PC-3 (cell line): Measurements from ENCODE around the gene KIF13A. TPM values are rescaled to one million over a fixed set of nuclear protein-coding genes. Genes with fewer than 3 reads are reported as not detected.

Experiments used
- ATAC-seq: fragments of 200-7000 bp; cut with Tn5 transposase; 2 replicates; pipeline ENCODE4 v1.9.1; 2020; ENCODE audit warnings: mild to moderate bottlenecking, moderate library complexity
- BruUV-seq: library from RNA; stranded (reverse); fragments of 400-500 nt; replicated peaks from 2 replicates; lab custom pipeline; 2021; lab: Mats Ljungman, UMichigan
- CTCF ChIA-PET: fragments of 300-600 bp; sonication (Branson Sonifier 250); formaldehyde crosslinking; loops from one replicate; lab custom pipeline; 2022; ENCODE audit warnings: antibody characterized with exemption; lab: Charles Lee
- POLR2A ChIA-PET: fragments of 300-600 bp; sonication (Branson Sonifier 250); formaldehyde crosslinking; loops from one replicate; lab custom pipeline; 2022; ENCODE audit warnings: antibody characterized with exemption; ENCODE audit not compliant: unreplicated experiment; lab: Charles Lee
- DNase-seq: peaks from one replicate; pipeline ENCODE4 v3.0.0-alpha.2; 2015
- H2AFZ ChIP-seq: fragments of 300-600 bp; sonication (generic); 2 replicates; pipeline ENCODE4 v1.6.0; 2016; ENCODE audit warnings: antibody characterized with exemption, low read length
- H3F3A ChIP-seq: fragments of 300-600 bp; sonication (generic); one replicate; pipeline ENCODE4 v1.6.0; 2017; ENCODE audit warnings: antibody characterized with exemption, low read length, control low read depth, mild to moderate bottlenecking; ENCODE audit not compliant: unreplicated experiment
- H3K27ac ChIP-seq: fragments of 300-600 bp; sonication (generic); 2 replicates; pipeline ENCODE4 v1.5.1; 2016; ENCODE audit warnings: mild to moderate bottlenecking, low read length
- H3K27me3 ChIP-seq: fragments of 300-600 bp; sonication (generic); 2 replicates; pipeline ENCODE4 v1.6.1; 2016; ENCODE audit warnings: low read length, mixed read lengths
- H3K36me3 ChIP-seq: fragments of 300-600 bp; sonication (generic); 2 replicates; pipeline ENCODE4 v1.6.1; 2016; ENCODE audit warnings: low read depth, mixed run types, low read length, mixed read lengths
- H3K4me1 ChIP-seq: fragments of 300-600 bp; sonication (generic); 2 replicates; pipeline ENCODE4 v1.5.1; 2016; ENCODE audit warnings: low read length; ENCODE audit not compliant: insufficient read depth
- H3K4me2 ChIP-seq: fragments of 300-600 bp; sonication (generic); 2 replicates; pipeline ENCODE4 v1.6.0; 2016; ENCODE audit warnings: low read length
- H3K4me3 ChIP-seq: fragments of 300-600 bp; sonication (generic); 2 replicates; pipeline ENCODE4 v1.5.1; 2016; ENCODE audit warnings: mild to moderate bottlenecking, low read length, mixed read lengths
- H3K79me2 ChIP-seq: fragments of 300-600 bp; sonication (generic); 2 replicates; pipeline ENCODE4 v1.6.1; 2017; ENCODE audit warnings: low read length, mixed read lengths
- H3K9ac ChIP-seq: fragments of 300-600 bp; sonication (generic); 2 replicates; pipeline ENCODE4 v1.6.0; 2016; ENCODE audit warnings: mild to moderate bottlenecking, low read length
- H3K9me2 ChIP-seq: fragments of 300-600 bp; sonication (generic); replicated peaks from 2 replicates; pipeline ENCODE4 v1.6.1; 2016; ENCODE audit warnings: mixed run types, low read length, mixed read lengths
- H3K9me3 ChIP-seq: fragments of 300-600 bp; sonication (generic); 2 replicates; pipeline ENCODE4 v1.6.1; 2016; ENCODE audit warnings: low read length, mixed read lengths
- H4K20me1 ChIP-seq: fragments of 300-600 bp; sonication (generic); 2 replicates; pipeline ENCODE4 v1.6.1; 2016; ENCODE audit warnings: low read length, mixed read lengths
- EZH2 ChIP-seq: fragments of 300-600 bp; sonication (generic); IDR thresholded peaks from one replicate; pipeline ENCODE4 v1.6.1; 2017; ENCODE audit warnings: antibody characterized with exemption, mild to moderate bottlenecking, low read length; ENCODE audit not compliant: unreplicated experiment
- EZH2phosphoT487 ChIP-seq: fragments of 300-600 bp; sonication (generic); IDR thresholded peaks from 2 replicates; pipeline ENCODE4 v1.6.1; 2018; ENCODE audit warnings: mild to moderate bottlenecking, antibody characterized with exemption, low read length, borderline replicate concordance
- intact Hi-C: fragments of 100-400 bp; cut with micrococcal nuclease; formaldehyde crosslinking; loops from 2 replicates; pipeline ENCODE4 v1.9.0; 2023
- total RNA-seq: library from RNA; depleted of rRNA; stranded (reverse); fragments of >200 nt; gene quantifications from 2 replicates; pipeline ENCODE4 v1.2.3, GENCODE V29; 2014
- TF ChIP-seq, protein P1 (sequence below): fragments of 300-600 bp; sonication (generic); conservative IDR thresholded peaks from 2 replicates; pipeline ENCODE4 v1.5.1; 2017; ENCODE audit warnings: antibody characterized with exemption, low read depth, mild to moderate bottlenecking, low read length

KIF13A gene
- total RNA-seq, 1 experiment from 2014 or later: 21.3 TPM

DNA sequence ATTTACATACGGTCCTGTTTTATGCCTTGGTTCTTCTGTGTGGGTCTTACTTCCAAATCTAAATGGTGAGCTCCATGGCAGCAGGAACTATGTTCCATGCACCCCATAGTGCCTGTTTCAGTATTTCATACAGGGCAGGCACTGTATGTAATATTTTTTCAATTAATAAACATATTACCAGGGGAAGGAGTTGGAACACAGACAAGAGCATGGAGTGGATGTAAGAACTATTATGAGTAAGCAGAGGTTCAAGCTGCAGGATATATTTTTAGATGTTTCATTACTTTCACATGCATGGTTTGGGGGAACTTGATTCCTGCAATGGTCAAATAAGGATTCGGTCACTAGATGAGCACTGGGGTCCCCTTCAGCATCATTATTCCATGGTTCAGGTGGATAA is 108.3 kb downstream of the KIF13A start:
- no peaks in the 10 kb centered on the region for H3K9me3 ChIP-seq
- intact Hi-C loops: no loop called here
- CTCF ChIA-PET: no interaction called here
- no peak overlapping the region for H3K27ac ChIP-seq
- no peak for DNase-seq
- no peaks in the 10 kb centered on the region for H3K27me3 ChIP-seq
- H3K9ac ChIP-seq: no peak overlapping the region
- no peaks in the 10 kb centered on the region for H4K20me1 ChIP-seq
- no peak overlapping the region for H2AFZ ChIP-seq
- no peaks in the 10 kb centered on the region for H3K36me3 ChIP-seq
- peaks cover 6% of the 10 kb centered on the region for H3F3A ChIP-seq
- peaks cover 27% of the 10 kb centered on the region for H3K4me1 ChIP-seq
- no TSS peak for BruUV-seq
- ATAC-seq: no peak
- no peak overlapping the region for H3K4me3 ChIP-seq
- TF ChIP-seq EZH2 (no peak), EZH2phosphoT487 (no peak)
- TF ChIP-seq, protein P1, sequence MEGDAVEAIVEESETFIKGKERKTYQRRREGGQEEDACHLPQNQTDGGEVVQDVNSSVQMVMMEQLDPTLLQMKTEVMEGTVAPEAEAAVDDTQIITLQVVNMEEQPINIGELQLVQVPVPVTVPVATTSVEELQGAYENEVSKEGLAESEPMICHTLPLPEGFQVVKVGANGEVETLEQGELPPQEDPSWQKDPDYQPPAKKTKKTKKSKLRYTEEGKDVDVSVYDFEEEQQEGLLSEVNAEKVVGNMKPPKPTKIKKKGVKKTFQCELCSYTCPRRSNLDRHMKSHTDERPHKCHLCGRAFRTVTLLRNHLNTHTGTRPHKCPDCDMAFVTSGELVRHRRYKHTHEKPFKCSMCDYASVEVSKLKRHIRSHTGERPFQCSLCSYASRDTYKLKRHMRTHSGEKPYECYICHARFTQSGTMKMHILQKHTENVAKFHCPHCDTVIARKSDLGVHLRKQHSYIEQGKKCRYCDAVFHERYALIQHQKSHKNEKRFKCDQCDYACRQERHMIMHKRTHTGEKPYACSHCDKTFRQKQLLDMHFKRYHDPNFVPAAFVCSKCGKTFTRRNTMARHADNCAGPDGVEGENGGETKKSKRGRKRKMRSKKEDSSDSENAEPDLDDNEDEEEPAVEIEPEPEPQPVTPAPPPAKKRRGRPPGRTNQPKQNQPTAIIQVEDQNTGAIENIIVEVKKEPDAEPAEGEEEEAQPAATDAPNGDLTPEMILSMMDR: no peak
- H3K9me2 ChIP-seq: no peaks in the 10 kb centered on the region
- POLR2A ChIA-PET: interaction anchor here (0.7 kb wide), 1 partner anchor 42 kb away, joined by 4 read pairs; no protein-coding TSS in a partner anchor
- H3K79me2 ChIP-seq: no peaks in the 10 kb centered on the region
- H3K4me2 ChIP-seq: no peak overlapping the region

DNA sequence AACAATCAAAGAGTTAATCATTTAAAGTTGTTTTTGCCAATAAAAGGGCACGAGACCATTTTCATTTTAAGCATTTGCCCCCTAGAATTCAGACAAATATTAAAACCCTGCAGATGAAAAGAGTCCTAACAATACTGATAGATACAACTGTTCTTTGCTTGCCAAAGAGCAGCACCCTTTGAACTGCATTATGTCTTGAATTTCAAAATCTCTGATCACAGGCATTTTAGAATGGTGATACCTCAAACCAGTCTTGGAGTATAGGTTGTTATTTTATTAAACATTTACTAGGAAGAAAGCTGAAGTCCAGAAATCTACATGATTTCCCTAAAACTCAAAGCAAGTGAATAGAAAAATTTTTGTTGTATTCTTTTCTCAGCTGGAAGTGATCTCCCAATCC is 108.7 kb downstream of the KIF13A start:
- TF ChIP-seq EZH2phosphoT487 (no peak), EZH2 (no peak)
- TF ChIP-seq, protein P1: no peak
- Histone ChIP-seq H3K79me2 (no peaks in the 10 kb centered on the region), H3K4me1 (peaks cover 27% of the 10 kb centered on the region), H3F3A (peaks cover 6% of the 10 kb centered on the region), H2AFZ (no peak overlapping the region), H3K27ac (no peak overlapping the region), H3K36me3 (no peaks in the 10 kb centered on the region), H3K4me2 (no peak overlapping the region), H3K9me2 (no peaks in the 10 kb centered on the region), H3K9ac (no peak overlapping the region), H3K4me3 (no peak overlapping the region), H3K9me3 (no peaks in the 10 kb centered on the region), H4K20me1 (no peaks in the 10 kb centered on the region), H3K27me3 (no peaks in the 10 kb centered on the region)
- ChIA-PET POLR2A (interaction anchor here (0.7 kb wide), 1 partner anchor 41 kb away, joined by 4 read pairs; no protein-coding TSS in a partner anchor), CTCF (no interaction called here)
- BruUV-seq: no TSS peak
- DNase-seq (no peak), ATAC-seq (no peak)
- intact Hi-C loops: no loop called here

DNA sequence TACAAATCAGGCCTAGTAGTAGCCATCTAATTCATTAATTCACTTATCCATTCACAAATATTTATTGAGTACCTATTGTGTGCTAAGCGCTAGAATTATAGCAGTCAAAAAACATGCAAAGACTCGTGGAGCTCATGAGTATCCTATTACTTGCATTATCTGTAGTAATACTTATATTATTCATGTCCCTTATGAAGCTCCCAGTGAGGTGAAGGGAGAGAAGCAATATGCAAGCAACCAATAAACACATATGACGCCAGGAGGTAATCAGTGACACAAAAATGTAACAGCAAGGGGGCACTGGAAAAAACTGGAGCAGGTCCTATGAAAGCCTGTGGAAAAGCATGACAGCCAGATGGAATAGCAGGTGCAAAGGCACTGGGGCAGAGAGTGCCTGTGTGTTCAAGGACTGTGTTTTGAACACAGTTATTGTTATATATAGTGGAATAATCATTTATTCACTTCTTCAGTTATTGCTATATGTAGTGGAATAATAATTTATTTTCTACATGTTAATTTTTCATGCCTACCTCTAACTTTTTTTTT is 109.5 kb downstream of the KIF13A start:
- POLR2A ChIA-PET: no interaction called here
- H3K27me3 ChIP-seq: no peaks in the 10 kb centered on the region
- intact Hi-C loops: no loop called here
- no peaks in the 10 kb centered on the region for H3K36me3 ChIP-seq
- no peak overlapping the region for H2AFZ ChIP-seq
- peaks cover 6% of the 10 kb centered on the region for H3F3A ChIP-seq
- no peaks in the 10 kb centered on the region for H4K20me1 ChIP-seq
- no peaks in the 10 kb centered on the region for H3K9me3 ChIP-seq
- H3K9me2 ChIP-seq: no peaks in the 10 kb centered on the region
- no peaks in the 10 kb centered on the region for H3K79me2 ChIP-seq
- DNase-seq: no peak
- BruUV-seq: no TSS peak
- no peak overlapping the region for H3K9ac ChIP-seq
- TF ChIP-seq, protein P1: no peak
- TF ChIP-seq EZH2phosphoT487 (no peak), EZH2 (no peak)
- H3K4me3 ChIP-seq: no peak overlapping the region
- H3K27ac ChIP-seq: peak overlapping the region; percentile 78; the same call in 1 of the 2 replicates
- CTCF ChIA-PET: no interaction called here
- peaks cover 27% of the 10 kb centered on the region for H3K4me1 ChIP-seq
- peak overlapping the region; percentile 15; the same call in 1 of the 2 replicates for H3K4me2 ChIP-seq
- no peak for ATAC-seq
